ENCODE measurements around the gene ATXN1.
"Not testable (repeated sequence)": the region's sequence is repeated elsewhere in the genome, so short reads cannot be mapped to it uniquely, and the experiment has no call there.

ATXN1 gene

GRCh38 chr6:16466800-16467553, 294.3 kb downstream of the ATXN1 start:
- DNase-seq = no peak

- no peak for DNase-seq
These were observed 297.2 kb downstream of the ATXN1 start for GRCh38 chr6:16464045-16464444.

GRCh38 chr6:16463246-16463645, 298.0 kb downstream of the ATXN1 start:
- not testable (repeated sequence) for DNase-seq

GRCh38 chr6:16461491-16461890, 299.8 kb downstream of the ATXN1 start:
- DNase-seq = no peak

GRCh38 chr6:16459472-16459871, 301.8 kb downstream of the ATXN1 start:
- DNase-seq = not testable (repeated sequence)

GRCh38 chr6:16452348-16452747, 308.9 kb downstream of the ATXN1 start:
- DNase-seq = no peak

GRCh38 chr6:16450821-16451220, 310.4 kb downstream of the ATXN1 start:
- DNase-seq = no peak

- DNase-seq = no peak
These were observed 311.0 kb downstream of the ATXN1 start for GRCh38 chr6:16450285-16450684.

GRCh38 chr6:16446273-16446672, 315.0 kb downstream of the ATXN1 start:
- no peak for DNase-seq

- DNase-seq = no peak
These were observed 319.2 kb downstream of the ATXN1 start for GRCh38 chr6:16442031-16442430.

GRCh38 chr6:16441262-16441661, 320.0 kb downstream of the ATXN1 start:
- no peak for DNase-seq

- no peak for DNase-seq
These were observed 320.5 kb downstream of the ATXN1 start for GRCh38 chr6:16440636-16441212.

GRCh38 chr6:16438718-16439591, 322.3 kb downstream of the ATXN1 start:
- no peak for DNase-seq

- no peak for DNase-seq
These were observed 323.3 kb downstream of the ATXN1 start for GRCh38 chr6:16437984-16438383.

GRCh38 chr6:16437095-16437494, 324.2 kb downstream of the ATXN1 start:
- DNase-seq = no peak

- no peak for DNase-seq
These were observed 324.7 kb downstream of the ATXN1 start for GRCh38 chr6:16436550-16436949.

GRCh38 chr6:16434885-16435284, 326.4 kb downstream of the ATXN1 start:
- no peak for DNase-seq

- no peak for DNase-seq
These were observed 327.8 kb downstream of the ATXN1 start for GRCh38 chr6:16433338-16433890.

- no peak for DNase-seq
These were observed 328.9 kb downstream of the ATXN1 start for GRCh38 chr6:16432075-16433032.

GRCh38 chr6:16431106-16431505, 330.2 kb downstream of the ATXN1 start:
- no peak for DNase-seq

GRCh38 chr6:16430391-16431089, 330.7 kb downstream of the ATXN1 start:
- no peak for DNase-seq

- no peak for DNase-seq
These were observed 331.6 kb downstream of the ATXN1 start for GRCh38 chr6:16429669-16430068.
